ENCODE data around the gene NAP1L4. TPM values are rescaled to one million over a fixed set of nuclear protein-coding genes. Genes with fewer than 3 reads are reported as not detected.

Gene NAP1L4
- polyA plus RNA-seq, 1 of the 3 experiments (the other 2 are of a cell fraction), result 104 TPM

DNA sequence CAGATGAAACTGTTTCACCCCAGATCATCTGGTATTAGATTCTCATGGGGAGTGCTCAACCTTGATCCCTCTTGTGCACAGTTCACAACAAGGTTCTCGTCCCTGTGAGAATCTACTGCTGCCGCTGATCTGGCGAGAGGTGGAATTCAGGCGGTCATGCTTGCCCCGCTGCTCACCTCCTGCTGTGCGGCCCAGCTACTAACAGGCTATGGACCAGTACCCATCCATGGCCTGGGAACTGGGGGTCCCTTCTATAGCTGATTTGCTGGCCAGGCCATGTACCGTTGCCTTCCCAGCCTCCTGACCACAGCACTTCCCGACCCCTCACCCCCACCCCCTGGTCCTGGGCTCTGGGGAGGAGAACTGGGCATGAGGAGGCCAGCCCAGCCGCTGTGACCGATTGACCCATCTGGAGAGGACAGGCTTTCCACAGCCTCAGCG, 65.5 kb downstream of the NAP1L4 start (continued):
- TF ChIP-seq ELF1 (IDR thresholded peaks at IDR 0.05), result no peak
- TF ChIP-seq POLR2AphosphoS5 (IDR thresholded peaks at IDR 0.05; ENCODE audit: low read depth, low read length), result no peak
- TF ChIP-seq TEAD4 (IDR thresholded peaks at IDR 0.05; ENCODE audit: borderline replicate concordance, insufficient read depth), result no peak

- POLR2A ChIA-PET, result no interaction called here
- WGBS (ENCODE audit: low lambda C conversion rate), result 96% methylated on average over 27 of the region's 30 CpGs
These were observed 67.1 kb downstream of the NAP1L4 start for GRCh38 chr11:2924821-2925675.

More at GRCh38 chr11:2924821-2925675, 67.1 kb downstream of the NAP1L4 start:
- no peaks in the 10 kb centered on the region for H3F3A ChIP-seq (replicated peaks; ENCODE audit: insufficient read depth)
- no peak overlapping the region for H3K9ac ChIP-seq
- 0 out of 2 replicates have a peak, but pooled peaks cover 2% of the 10 kb centered on the region for H3K79me2 ChIP-seq (ENCODE audit: insufficient read depth)
- CTCF ChIA-PET, result interaction anchor here (0.8 to 2.4 kb wide), 4 partner anchors 33 to 505 kb away, joined by 3 to 8 read pairs (median 3); no protein-coding TSS in a partner anchor
- no peak for DNase-seq
- no peak overlapping the region for H3K4me3 ChIP-seq (ENCODE audit: low read depth in 2 of 2, low read length in 1 of 2)
- no peaks in the 10 kb centered on the region for H3K36me3 ChIP-seq (replicated peaks in 1 of 2; ENCODE audit: control insufficient read depth in 1 of 2, insufficient read depth in 2 of 2, low read length in 1 of 2)
- H4K20me1 ChIP-seq (ENCODE audit: insufficient read depth), result no peaks in the 10 kb centered on the region
- no peaks in the 10 kb centered on the region for H3K9me2 ChIP-seq
- no peak overlapping the region for H3K27ac ChIP-seq (ENCODE audit: low read depth in 2 of 2, low read length in 1 of 2)
- no peak overlapping the region for H2AFZ ChIP-seq (ENCODE audit: low read depth)
- TF ChIP-seq TAF1 (IDR thresholded peaks at IDR 0.05; ENCODE audit: borderline replicate concordance, low read depth, low read length), result no peak
- no peak for TF ChIP-seq RCOR1 (IDR thresholded peaks at IDR 0.05; ENCODE audit: low read length)
- TF ChIP-seq IRF3 (IDR thresholded peaks at IDR 0.05; ENCODE audit: low read depth, low read length), result no peak
- TF ChIP-seq GABPA (IDR thresholded peaks at IDR 0.05; ENCODE audit: low read depth), result no peak
- no peak for TF ChIP-seq CHD2 (IDR thresholded peaks at IDR 0.05; ENCODE audit: low read length, partially characterized antibody)
- no peak for TF ChIP-seq TEAD4 (IDR thresholded peaks at IDR 0.05; ENCODE audit: borderline replicate concordance, insufficient read depth)
- TF ChIP-seq JUND (IDR thresholded peaks at IDR 0.05), result no peak
- TF ChIP-seq CTCF (IDR thresholded peaks at IDR 0.05), result no peak
- no peak for TF ChIP-seq FOXJ3 (CRISPR knock-in tag; IDR thresholded peaks at IDR 0.05)
- TF ChIP-seq PBX3 (IDR thresholded peaks at IDR 0.05), result no peak
- TF ChIP-seq MXI1 (IDR thresholded peaks at IDR 0.05; ENCODE audit: low read depth, low read length), result no peak
- TF ChIP-seq, protein P1, sequence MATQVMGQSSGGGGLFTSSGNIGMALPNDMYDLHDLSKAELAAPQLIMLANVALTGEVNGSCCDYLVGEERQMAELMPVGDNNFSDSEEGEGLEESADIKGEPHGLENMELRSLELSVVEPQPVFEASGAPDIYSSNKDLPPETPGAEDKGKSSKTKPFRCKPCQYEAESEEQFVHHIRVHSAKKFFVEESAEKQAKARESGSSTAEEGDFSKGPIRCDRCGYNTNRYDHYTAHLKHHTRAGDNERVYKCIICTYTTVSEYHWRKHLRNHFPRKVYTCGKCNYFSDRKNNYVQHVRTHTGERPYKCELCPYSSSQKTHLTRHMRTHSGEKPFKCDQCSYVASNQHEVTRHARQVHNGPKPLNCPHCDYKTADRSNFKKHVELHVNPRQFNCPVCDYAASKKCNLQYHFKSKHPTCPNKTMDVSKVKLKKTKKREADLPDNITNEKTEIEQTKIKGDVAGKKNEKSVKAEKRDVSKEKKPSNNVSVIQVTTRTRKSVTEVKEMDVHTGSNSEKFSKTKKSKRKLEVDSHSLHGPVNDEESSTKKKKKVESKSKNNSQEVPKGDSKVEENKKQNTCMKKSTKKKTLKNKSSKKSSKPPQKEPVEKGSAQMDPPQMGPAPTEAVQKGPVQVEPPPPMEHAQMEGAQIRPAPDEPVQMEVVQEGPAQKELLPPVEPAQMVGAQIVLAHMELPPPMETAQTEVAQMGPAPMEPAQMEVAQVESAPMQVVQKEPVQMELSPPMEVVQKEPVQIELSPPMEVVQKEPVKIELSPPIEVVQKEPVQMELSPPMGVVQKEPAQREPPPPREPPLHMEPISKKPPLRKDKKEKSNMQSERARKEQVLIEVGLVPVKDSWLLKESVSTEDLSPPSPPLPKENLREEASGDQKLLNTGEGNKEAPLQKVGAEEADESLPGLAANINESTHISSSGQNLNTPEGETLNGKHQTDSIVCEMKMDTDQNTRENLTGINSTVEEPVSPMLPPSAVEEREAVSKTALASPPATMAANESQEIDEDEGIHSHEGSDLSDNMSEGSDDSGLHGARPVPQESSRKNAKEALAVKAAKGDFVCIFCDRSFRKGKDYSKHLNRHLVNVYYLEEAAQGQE (IDR thresholded peaks at IDR 0.05; ENCODE audit: low read depth, low read length), result no peak
- no peak for TF ChIP-seq SIN3A (IDR thresholded peaks at IDR 0.05; ENCODE audit: borderline replicate concordance, low read depth, low read length)
- no peak for TF ChIP-seq NFIC (IDR thresholded peaks at IDR 0.05; ENCODE audit: borderline replicate concordance)
- no peak for TF ChIP-seq RFX5 (IDR thresholded peaks at IDR 0.05; ENCODE audit: low read length)
- TF ChIP-seq FOSL2 (IDR thresholded peaks at IDR 0.05; ENCODE audit: borderline replicate concordance, low read depth), result no peak
- TF ChIP-seq, protein P2, sequence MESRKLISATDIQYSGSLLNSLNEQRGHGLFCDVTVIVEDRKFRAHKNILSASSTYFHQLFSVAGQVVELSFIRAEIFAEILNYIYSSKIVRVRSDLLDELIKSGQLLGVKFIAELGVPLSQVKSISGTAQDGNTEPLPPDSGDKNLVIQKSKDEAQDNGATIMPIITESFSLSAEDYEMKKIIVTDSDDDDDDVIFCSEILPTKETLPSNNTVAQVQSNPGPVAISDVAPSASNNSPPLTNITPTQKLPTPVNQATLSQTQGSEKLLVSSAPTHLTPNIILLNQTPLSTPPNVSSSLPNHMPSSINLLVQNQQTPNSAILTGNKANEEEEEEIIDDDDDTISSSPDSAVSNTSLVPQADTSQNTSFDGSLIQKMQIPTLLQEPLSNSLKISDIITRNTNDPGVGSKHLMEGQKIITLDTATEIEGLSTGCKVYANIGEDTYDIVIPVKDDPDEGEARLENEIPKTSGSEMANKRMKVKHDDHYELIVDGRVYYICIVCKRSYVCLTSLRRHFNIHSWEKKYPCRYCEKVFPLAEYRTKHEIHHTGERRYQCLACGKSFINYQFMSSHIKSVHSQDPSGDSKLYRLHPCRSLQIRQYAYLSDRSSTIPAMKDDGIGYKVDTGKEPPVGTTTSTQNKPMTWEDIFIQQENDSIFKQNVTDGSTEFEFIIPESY (IDR thresholded peaks at IDR 0.05; ENCODE audit: borderline replicate concordance, low read depth), result no peak
- no peak for TF ChIP-seq ELF1 (IDR thresholded peaks at IDR 0.05)
- H3K4me1 ChIP-seq (ENCODE audit: control insufficient read depth in 1 of 2, insufficient read depth in 2 of 2, low read depth in 1 of 2, low read length in 1 of 2), result peaks cover 0 to 21% of the 10 kb centered on the region in 2 experiments; a peak in 1 of 4 replicates
- H3K9me3 ChIP-seq, result no peaks in the 10 kb centered on the region
- H3K4me2 ChIP-seq, result no peak overlapping the region
- no peaks in the 10 kb centered on the region for H3K27me3 ChIP-seq (ENCODE audit: insufficient read depth)

All from SK-N-SH (cell line).